IPS-18c (cell line): Measurements from ENCODE around the gene MYO7B.

Experiments used
- H3K4me3 ChIP-seq: 2 replicates; pipeline ENCODE4 v1.7.0; 2013; ENCODE audit warnings: low read depth, mild to moderate bottlenecking, low read length, moderate library complexity; ENCODE audit not compliant: insufficient read depth
- H3K9me3 ChIP-seq: one replicate; pipeline ENCODE4 v1.6.1; 2013; ENCODE audit warnings: mild to moderate bottlenecking, low read length, moderate library complexity; ENCODE audit not compliant: control insufficient read depth, insufficient read depth

The MYO7B gene

GRCh38 chr2:127590386-127591190, 55.1 kb downstream of the MYO7B start:
- H3K9me3 ChIP-seq = no peaks in the 10 kb centered on the region
- H3K4me3 ChIP-seq = no peak overlapping the region

- Histone ChIP-seq H3K9me3 (no peaks in the 10 kb centered on the region), H3K4me3 (no peak overlapping the region)
Measured at GRCh38 chr2:127591221-127591923, 55.9 kb downstream of the MYO7B start.

GRCh38 chr2:127592761-127593227, 57.3 kb downstream of the MYO7B start:
- Histone ChIP-seq H3K9me3 (no peaks in the 10 kb centered on the region), H3K4me3 (no peak overlapping the region)

- Histone ChIP-seq H3K4me3 (no peak overlapping the region), H3K9me3 (no peaks in the 10 kb centered on the region)
Measured at GRCh38 chr2:127593228-127594115, 58.0 kb downstream of the MYO7B start.

GRCh38 chr2:127594116-127594591, 58.7 kb downstream of the MYO7B start:
- Histone ChIP-seq H3K9me3 (no peaks in the 10 kb centered on the region), H3K4me3 (no peak overlapping the region)

DNA sequence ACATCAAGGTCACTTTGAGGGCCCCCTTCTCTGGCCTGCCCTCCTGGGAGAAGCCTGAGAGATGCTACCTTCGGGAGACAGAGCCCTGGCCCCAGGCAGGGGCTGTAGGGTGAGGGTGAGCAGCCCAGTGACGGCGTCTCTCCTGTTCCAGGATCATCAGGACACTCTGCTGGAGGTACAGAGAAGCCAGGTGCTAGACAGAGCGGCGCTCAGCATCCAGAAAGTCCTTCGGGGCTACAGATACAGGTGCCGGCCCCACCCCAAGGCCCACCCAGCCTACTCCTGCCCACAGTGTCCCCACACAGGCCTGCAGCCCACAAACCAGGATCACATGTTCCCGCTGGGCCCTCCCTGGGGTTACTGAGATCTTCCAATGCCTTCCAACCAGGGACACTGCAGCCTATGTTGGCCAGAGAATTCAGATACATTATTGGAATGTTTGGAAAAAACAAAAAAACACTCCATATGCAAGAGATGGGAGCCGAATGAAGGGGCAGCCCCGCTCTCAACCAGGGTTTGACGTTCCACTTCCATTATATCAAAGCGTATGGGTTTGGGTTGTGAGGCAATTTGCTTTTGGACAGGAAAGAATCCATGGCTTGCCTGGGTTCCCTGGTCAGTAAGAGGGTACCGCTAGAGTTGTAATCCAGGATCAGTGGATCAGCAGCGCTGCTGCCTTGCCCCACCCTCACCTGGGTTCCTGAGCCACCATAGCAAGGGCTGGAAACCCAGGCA, 61.0 kb downstream of the MYO7B start:
- Histone ChIP-seq H3K9me3 (no peaks in the 10 kb centered on the region), H3K4me3 (no peak overlapping the region)

DNA sequence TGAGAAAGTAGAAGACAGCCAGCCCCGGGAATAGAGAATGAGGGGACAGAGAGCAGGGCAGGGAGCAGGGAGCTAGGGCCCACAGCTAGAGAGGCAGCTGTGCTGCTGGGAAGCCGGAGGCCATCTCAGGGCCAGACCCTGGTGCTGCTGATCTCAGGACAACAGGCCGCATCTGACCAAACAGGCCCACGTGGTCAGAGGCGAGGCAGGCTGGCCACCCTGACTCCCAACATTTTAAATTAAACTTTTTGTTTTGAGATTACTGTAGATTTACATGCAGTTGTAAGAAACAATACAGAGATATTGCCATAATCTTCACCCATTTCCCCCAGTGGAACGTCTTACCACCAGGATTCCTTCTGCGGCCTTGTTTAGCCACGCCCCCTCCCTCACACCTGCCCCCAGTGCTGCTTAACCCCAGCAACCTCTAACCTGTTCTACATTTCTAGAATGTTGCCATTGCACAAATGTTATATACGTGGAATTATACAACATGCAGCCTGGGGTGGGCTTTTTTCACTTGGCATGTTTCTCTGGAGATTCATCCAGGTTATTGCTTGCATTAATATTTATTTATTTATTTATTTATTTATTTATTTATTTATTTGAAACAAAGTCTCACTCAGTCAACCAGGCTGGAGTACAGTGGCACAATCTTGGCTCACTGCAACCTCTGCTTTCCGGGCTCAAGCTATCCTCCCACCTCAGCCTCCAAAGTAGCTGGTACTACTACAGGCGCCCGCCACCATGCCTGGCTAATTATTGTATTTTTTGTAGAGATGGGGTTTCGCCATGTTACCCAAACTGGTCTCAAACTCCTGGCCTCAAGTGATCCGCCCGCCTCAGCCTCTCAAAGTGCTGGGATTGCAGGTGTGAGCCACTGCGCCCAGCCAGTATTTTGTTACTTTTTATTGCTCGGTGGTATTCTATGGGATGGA, 61.8 kb downstream of the MYO7B start:
- Histone ChIP-seq H3K9me3 (no peaks in the 10 kb centered on the region), H3K4me3 (no peak overlapping the region)

- Histone ChIP-seq H3K4me3 (no peak overlapping the region), H3K9me3 (no peaks in the 10 kb centered on the region)
Measured at GRCh38 chr2:127597984-127598380, 62.5 kb downstream of the MYO7B start.

- H3K9me3 ChIP-seq = no peaks in the 10 kb centered on the region
Measured at GRCh38 chr2:127598711-127599110, 63.2 kb downstream of the MYO7B start.

DNA sequence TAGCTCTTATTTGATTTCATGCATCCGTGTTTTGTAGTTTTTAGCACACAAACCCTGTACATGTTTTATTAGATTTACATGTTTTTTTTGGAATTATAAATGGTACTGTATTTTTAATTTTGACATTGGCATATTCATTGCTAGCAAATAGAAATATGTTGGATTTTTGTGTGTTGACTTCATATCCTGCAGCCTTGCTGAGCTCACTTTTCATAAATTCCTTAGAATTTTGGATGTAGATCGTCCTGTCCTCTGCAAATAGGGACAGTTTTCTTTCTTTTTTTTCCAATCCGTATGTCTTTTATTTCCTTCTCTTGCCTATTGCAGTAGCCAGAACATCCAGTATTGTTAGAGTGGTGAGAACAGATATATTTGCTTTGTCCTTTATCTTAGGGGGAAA, 63.7 kb downstream of the MYO7B start:
- H3K9me3 ChIP-seq = no peaks in the 10 kb centered on the region
- H3K4me3 ChIP-seq = no peak overlapping the region

More at GRCh38 chr2:127598711-127599110, 63.2 kb downstream of the MYO7B start:
- H3K4me3 ChIP-seq = no peak overlapping the region

- H3K4me3 ChIP-seq = no peak overlapping the region
- no peaks in the 10 kb centered on the region for H3K9me3 ChIP-seq
Measured at GRCh38 chr2:127604986-127605385, 69.5 kb downstream of the MYO7B start.

GRCh38 chr2:127605691-127606263, 70.3 kb downstream of the MYO7B start:
- Histone ChIP-seq H3K9me3 (no peaks in the 10 kb centered on the region), H3K4me3 (no peak overlapping the region)

GRCh38 chr2:127606625-127607398, 71.3 kb downstream of the MYO7B start:
- Histone ChIP-seq H3K9me3 (no peaks in the 10 kb centered on the region), H3K4me3 (no peak overlapping the region)

DNA sequence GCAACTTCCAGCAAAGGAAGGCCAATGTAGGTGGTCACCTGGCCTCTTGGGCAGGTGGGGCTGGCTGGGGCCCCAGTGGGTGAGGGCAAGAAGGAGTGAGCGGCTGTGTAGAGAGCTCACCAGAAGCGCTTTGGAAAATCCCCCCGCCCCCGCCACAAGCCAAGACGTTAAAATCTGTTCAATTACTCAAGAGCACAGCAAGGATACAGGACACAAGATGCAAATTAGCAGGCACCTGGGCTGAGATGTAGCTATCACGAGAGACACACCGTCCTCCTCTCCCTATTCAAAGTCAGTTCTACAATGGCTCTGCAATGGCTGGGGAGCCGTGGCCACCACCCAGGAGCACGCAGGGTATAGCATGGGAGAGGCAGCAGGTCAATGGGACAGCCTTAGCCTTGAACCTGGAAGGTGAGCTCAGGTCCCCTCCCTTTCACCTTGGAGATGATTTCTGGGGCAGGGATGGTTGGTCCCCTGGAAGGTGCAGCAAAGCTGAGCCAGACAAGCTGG, 72.0 kb downstream of the MYO7B start:
- Histone ChIP-seq H3K4me3 (no peak overlapping the region), H3K9me3 (no peaks in the 10 kb centered on the region)
